ENCODE measurements around the gene E2F2. TPM values are rescaled to one million over a fixed set of nuclear protein-coding genes. Genes with fewer than 3 reads are reported as not detected.

Gene E2F2
- total and polyA plus RNA-seq, 2 of the 13 experiments (the other 11 are each of a cell fraction or from before 2014, with no cell fraction given): 0.65 to 6.6 TPM

DNA sequence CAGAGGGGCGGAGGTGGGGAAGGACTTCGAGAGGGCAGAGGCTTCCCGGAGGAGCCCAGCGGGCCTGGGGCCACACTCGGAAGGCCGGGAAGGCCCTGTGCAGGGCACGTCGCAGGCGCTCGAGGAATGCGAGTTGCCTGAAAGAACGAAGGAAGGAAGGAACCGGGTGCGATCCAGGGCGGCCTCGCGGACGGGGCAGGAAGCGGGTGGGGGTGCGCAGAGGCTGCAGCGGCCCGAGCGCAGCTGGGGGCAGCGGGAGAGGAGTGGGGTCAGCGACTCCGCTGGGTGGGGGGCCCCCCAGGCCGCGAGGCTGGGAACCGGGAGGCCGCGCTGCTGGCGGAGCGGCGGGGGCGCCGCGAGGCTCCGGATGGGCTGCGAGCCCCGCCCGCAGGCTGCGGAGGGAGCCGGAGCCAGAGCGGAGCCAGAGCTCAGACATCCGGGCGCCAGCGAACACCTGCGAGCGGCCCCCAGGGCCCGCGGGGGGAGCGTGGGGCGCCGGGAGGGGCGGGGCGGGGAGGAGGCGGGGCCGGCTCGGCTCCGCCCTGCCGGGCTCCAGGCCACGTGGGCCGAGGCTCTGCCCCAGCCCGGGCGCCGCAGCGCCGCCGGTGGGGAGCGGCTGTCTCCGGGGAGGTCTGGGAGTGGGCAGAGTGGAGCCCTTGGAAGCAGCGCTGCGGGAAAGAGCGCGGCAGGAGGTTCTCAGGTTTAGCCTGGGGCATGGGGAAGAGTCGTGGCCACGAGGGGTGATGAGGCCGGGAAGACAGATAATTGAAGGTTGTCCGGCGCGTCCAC lies 23.6 kb upstream of the E2F2 start (continued):
- TF ChIP-seq SAP130 (CRISPR knock-in tag; IDR thresholded peaks at IDR 0.05; ENCODE audit: low read depth) (peak; percentile 82), ZNF761 (CRISPR knock-in tag; conservative IDR thresholded peaks at IDR 0.05) (peak; percentile 63; the same call in 1 of the 2 replicates), BORCS8-MEF2B (CRISPR knock-in tag; IDR thresholded peaks at IDR 0.05) (peak; percentile 30; the same call in 1 of the 2 replicates), ZNF547 (CRISPR knock-in tag; IDR thresholded peaks at IDR 0.05) (peak; percentile 29; the same call in 1 of the 2 replicates), RBM39 (IDR thresholded peaks at IDR 0.05; ENCODE audit: low read depth, low read length, poor library complexity, severe bottlenecking) (peak; percentile 32), SOX5 (CRISPR knock-in tag; IDR thresholded peaks at IDR 0.05; ENCODE audit: borderline replicate concordance) (peak; percentile 32; the same call in 1 of the 2 replicates), ZBTB1 (CRISPR knock-in tag; IDR thresholded peaks at IDR 0.05; ENCODE audit: borderline replicate concordance) (0 out of 2 replicates have a peak, but pooled peaks have one; percentile 31), RORA (CRISPR knock-in tag; IDR thresholded peaks at IDR 0.05) (no peak), ZBTB10 (CRISPR knock-in tag; IDR thresholded peaks at IDR 0.05; ENCODE audit: borderline replicate concordance) (no peak), FOXO4 (CRISPR knock-in tag; conservative IDR thresholded peaks at IDR 0.05) (no peak), FOXC1 (CRISPR knock-in tag; IDR thresholded peaks at IDR 0.05; ENCODE audit: borderline replicate concordance) (peak; percentile 83), AGO1 (IDR thresholded peaks at IDR 0.05; ENCODE audit: low read depth, low read length, poor library complexity, severe bottlenecking) (peak; percentile 37), RFX1 (IDR thresholded peaks at IDR 0.05) (no peak), ZNF260 (CRISPR knock-in tag; IDR thresholded peaks at IDR 0.05; ENCODE audit: borderline replicate concordance, low read depth) (no peak), STAG1 (CRISPR knock-in tag; IDR thresholded peaks at IDR 0.05) (peak; percentile 17; the same call in 1 of the 2 replicates), HMGXB3 (CRISPR knock-in tag; IDR thresholded peaks at IDR 0.05; ENCODE audit: borderline replicate concordance) (no peak)
- TF ChIP-seq, protein P1, sequence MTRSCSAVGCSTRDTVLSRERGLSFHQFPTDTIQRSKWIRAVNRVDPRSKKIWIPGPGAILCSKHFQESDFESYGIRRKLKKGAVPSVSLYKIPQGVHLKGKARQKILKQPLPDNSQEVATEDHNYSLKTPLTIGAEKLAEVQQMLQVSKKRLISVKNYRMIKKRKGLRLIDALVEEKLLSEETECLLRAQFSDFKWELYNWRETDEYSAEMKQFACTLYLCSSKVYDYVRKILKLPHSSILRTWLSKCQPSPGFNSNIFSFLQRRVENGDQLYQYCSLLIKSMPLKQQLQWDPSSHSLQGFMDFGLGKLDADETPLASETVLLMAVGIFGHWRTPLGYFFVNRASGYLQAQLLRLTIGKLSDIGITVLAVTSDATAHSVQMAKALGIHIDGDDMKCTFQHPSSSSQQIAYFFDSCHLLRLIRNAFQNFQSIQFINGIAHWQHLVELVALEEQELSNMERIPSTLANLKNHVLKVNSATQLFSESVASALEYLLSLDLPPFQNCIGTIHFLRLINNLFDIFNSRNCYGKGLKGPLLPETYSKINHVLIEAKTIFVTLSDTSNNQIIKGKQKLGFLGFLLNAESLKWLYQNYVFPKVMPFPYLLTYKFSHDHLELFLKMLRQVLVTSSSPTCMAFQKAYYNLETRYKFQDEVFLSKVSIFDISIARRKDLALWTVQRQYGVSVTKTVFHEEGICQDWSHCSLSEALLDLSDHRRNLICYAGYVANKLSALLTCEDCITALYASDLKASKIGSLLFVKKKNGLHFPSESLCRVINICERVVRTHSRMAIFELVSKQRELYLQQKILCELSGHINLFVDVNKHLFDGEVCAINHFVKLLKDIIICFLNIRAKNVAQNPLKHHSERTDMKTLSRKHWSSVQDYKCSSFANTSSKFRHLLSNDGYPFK (CRISPR knock-in tag; IDR thresholded peaks at IDR 0.05; ENCODE audit: borderline replicate concordance): peak; percentile 70; the same call in 1 of the 2 replicates

All from HepG2 (cell line).